Cardiac muscle cell (in vitro differentiated cells and primary cell): ENCODE data around the gene ABTB1. TPM values are rescaled to one million over a fixed set of nuclear protein-coding genes. Genes with fewer than 3 reads are reported as not detected.
"Not testable (repeated sequence)": the region's sequence is repeated elsewhere in the genome, so short reads cannot be mapped to it uniquely, and the experiment has no call there.

Experiments
- DNase-seq, 2 donors: peaks; one replicate each; pipeline versions ENCODE4 v3.0.0 to v3.0.0-alpha.2; 2010 to 2017; ENCODE audit warnings: low read depth in 1 of 2, low spot score in 1 of 2
- H3K27ac ChIP-seq: fragments of 200-600 bp; sonication (generic); 2 replicates; pipeline ENCODE4 v1.5.1; 2016
- H3K27me3 ChIP-seq: fragments of 200-600 bp; sonication (generic); 2 replicates; pipeline ENCODE4 v1.6.0; 2016; ENCODE audit warnings: control low read depth
- H3K36me3 ChIP-seq: fragments of 200-600 bp; sonication (generic); 2 replicates; pipeline ENCODE4 v1.5.1; 2016; ENCODE audit warnings: control low read depth
- H3K4me1 ChIP-seq: fragments of 200-600 bp; sonication (generic); 2 replicates; pipeline ENCODE4 v1.8.1; 2017; ENCODE audit warnings: low read depth, mild to moderate bottlenecking, mixed run types
- H3K4me3 ChIP-seq: fragments of 200-600 bp; sonication (generic); 2 replicates; pipeline ENCODE4 v1.5.1; 2016; ENCODE audit warnings: mild to moderate bottlenecking
- H3K9me3 ChIP-seq: fragments of 200-600 bp; sonication (generic); 2 replicates; pipeline ENCODE4 v1.5.1; 2017; ENCODE audit warnings: low read depth, mild to moderate bottlenecking, control low read depth
- CTCF ChIP-seq: IDR thresholded peaks from 2 replicates; pipeline ENCODE4 v1.5.1; 2012; ENCODE audit warnings: low read depth, mild to moderate bottlenecking, low read length
- polyA plus RNA-seq: library from polyadenylated mRNA; unstranded; fragments of >200 nt; fragmentation: Nextera tagmentation; extraction: Ambion mirVana; gene quantifications from 2 replicates; pipeline ENCODE4 v1.2.1, GENCODE V29; 2016
- total RNA-seq: library from RNA; depleted of rRNA; stranded (reverse); fragments of >200 nt; gene quantifications from 2 replicates; pipeline ENCODE4 v1.2.3, GENCODE V29; 2016

ABTB1 gene
- total and polyA plus RNA-seq, 2 experiments from 2014 or later, result 8.0 to 17.1 TPM

GRCh38 chr3:127678315-127678599 lies 5.5 kb downstream of the ABTB1 start:
- TF ChIP-seq CTCF, result no peak

GRCh38 chr3:127678611-127679533 lies 6.1 kb downstream of the ABTB1 start:
- H3K9me3 ChIP-seq, result no peaks in the 10 kb centered on the region
- H3K27ac ChIP-seq, result no peak overlapping the region
- TF ChIP-seq CTCF, result no peak
- H3K4me1 ChIP-seq, result no peaks in the 10 kb centered on the region
- H3K36me3 ChIP-seq, result no peaks in the 10 kb centered on the region
- DNase-seq, result no peak
- no peaks in the 10 kb centered on the region for H3K27me3 ChIP-seq
- H3K4me3 ChIP-seq, result no peak overlapping the region

More at GRCh38 chr3:127678315-127678599, 5.5 kb downstream of the ABTB1 start:
- Histone ChIP-seq H3K27me3 (no peaks in the 10 kb centered on the region), H3K4me1 (no peaks in the 10 kb centered on the region), H3K36me3 (no peaks in the 10 kb centered on the region), H3K4me3 (no peak overlapping the region), H3K9me3 (no peaks in the 10 kb centered on the region), H3K27ac (no peak overlapping the region)
- DNase-seq, result no peak

DNA sequence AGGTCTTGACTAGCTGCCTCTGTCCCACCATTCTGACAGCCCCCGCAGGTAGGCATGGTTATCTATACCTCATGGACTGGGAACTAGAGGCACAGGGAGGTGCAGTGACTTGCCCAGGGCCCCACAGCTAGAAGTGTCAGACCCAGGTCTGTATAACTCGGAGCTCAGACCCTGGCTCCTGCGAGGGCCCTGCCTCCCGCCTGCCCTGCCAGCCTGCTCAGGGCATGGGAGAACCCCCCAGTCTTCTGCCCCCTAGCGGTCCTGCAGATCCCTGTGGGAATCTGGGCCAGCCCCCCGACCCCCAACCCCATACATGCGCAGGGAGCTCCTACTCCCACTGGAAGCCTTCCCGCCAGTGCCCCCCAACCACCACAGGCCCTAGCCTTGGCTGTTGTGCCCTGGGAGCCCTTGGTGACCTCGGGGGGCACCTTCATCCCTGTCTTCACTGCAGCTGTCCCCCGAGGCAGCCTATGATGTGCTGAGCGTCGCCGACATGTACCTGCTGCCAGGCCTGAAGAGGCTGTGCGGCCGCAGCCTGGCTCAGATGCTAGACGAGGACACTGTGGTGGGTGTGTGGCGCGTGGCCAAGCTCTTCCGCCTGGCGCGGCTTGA lies 6.9 kb downstream of the ABTB1 start:
- no peak overlapping the region for H3K4me3 ChIP-seq
- H3K4me1 ChIP-seq, result no peaks in the 10 kb centered on the region
- no peaks in the 10 kb centered on the region for H3K27me3 ChIP-seq
- no peak for DNase-seq
- no peaks in the 10 kb centered on the region for H3K36me3 ChIP-seq
- H3K9me3 ChIP-seq, result no peaks in the 10 kb centered on the region
- peak; percentile 13 for TF ChIP-seq CTCF
- H3K27ac ChIP-seq, result no peak overlapping the region

DNA sequence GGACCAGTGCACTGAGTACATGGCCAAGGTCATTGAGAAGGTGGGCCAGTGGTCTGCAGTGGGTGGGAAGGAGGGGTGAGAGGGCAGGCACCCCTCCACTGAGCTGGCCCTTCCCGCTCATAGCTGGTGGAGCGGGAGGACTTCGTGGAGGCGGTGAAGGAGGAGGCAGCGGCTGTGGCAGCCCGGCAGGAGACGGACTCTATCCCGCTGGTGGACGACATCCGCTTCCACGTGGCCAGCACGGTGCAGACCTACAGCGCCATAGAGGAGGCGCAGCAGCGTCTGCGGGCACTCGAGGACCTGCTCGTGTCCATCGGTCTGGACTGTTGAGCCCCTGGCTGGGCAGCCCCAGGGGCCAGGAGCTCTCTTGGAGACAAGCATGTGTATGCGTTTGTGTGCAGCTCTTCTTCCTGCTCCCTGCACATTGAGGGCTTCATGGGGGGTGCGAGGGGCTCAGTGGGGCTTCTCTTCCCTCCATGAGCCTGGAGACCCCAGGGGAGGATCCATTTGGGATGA lies 7.5 kb downstream of the ABTB1 start:
- no peak for DNase-seq
- Histone ChIP-seq H3K9me3 (no peaks in the 10 kb centered on the region), H3K27me3 (no peaks in the 10 kb centered on the region), H3K4me3 (no peak overlapping the region), H3K4me1 (no peaks in the 10 kb centered on the region), H3K36me3 (no peaks in the 10 kb centered on the region), H3K27ac (no peak overlapping the region)
- TF ChIP-seq CTCF, result no peak

GRCh38 chr3:127680798-127681221 lies 8.1 kb downstream of the ABTB1 start:
- Histone ChIP-seq H3K4me3 (no peak overlapping the region), H3K27ac (no peak overlapping the region), H3K4me1 (no peaks in the 10 kb centered on the region), H3K36me3 (no peaks in the 10 kb centered on the region), H3K9me3 (no peaks in the 10 kb centered on the region), H3K27me3 (no peaks in the 10 kb centered on the region)
- TF ChIP-seq CTCF, result no peak
- no peak for DNase-seq

- not testable (repeated sequence) for DNase-seq, H3K27ac ChIP-seq, H3K4me3 ChIP-seq, H3K4me1 ChIP-seq, H3K36me3 ChIP-seq, H3K27me3 ChIP-seq, H3K9me3 ChIP-seq
Observed at GRCh38 chr3:127682175-127682554, 9.4 kb downstream of the ABTB1 start.
